ENCODE measurements around the gene SNRPA. TPM values are rescaled to one million over a fixed set of nuclear protein-coding genes. Genes with fewer than 3 reads are reported as not detected.

Gene SNRPA
- total and polyA plus RNA-seq, 2 of the 13 experiments (the other 11 are each of a cell fraction or from before 2014, with no cell fraction given) = 59.6 to 162 TPM

- TF ChIP-seq SOX5 (CRISPR knock-in tag; IDR thresholded peaks at IDR 0.05; ENCODE audit: borderline replicate concordance) (0 out of 2 replicates have a peak, but pooled peaks have one; percentile 14), KDM1A (CRISPR knock-in tag; IDR thresholded peaks at IDR 0.05) (no peak; the same call in 1 of the 2 replicates), TOE1 (CRISPR knock-in tag; IDR thresholded peaks at IDR 0.05) (no peak), NFIB (CRISPR knock-in tag; IDR thresholded peaks at IDR 0.05; ENCODE audit: borderline replicate concordance) (no peak), THAP9 (CRISPR knock-in tag; IDR thresholded peaks at IDR 0.05; ENCODE audit: borderline replicate concordance) (peak; percentile 69; the same call in 1 of the 2 replicates), POLR2G (IDR thresholded peaks at IDR 0.05; ENCODE audit: low read depth, low read length) (peak; percentile 70), SP4 (CRISPR knock-in tag; IDR thresholded peaks at IDR 0.05) (peak; percentile 95), ZNF256 (CRISPR knock-in tag; conservative IDR thresholded peaks at IDR 0.05) (no peak), MAFG (CRISPR knock-in tag; IDR thresholded peaks at IDR 0.05) (no peak), GLMP (CRISPR knock-in tag; IDR thresholded peaks at IDR 0.05; ENCODE audit: borderline replicate concordance) (no peak), PRDM4 (CRISPR knock-in tag; IDR thresholded peaks at IDR 0.05; ENCODE audit: borderline replicate concordance) (no peak), SETDB1 (CRISPR knock-in tag; IDR thresholded peaks at IDR 0.05; ENCODE audit: borderline replicate concordance) (no peak), ARNT (IDR thresholded peaks at IDR 0.05) (no peak), HNRNPL (IDR thresholded peaks at IDR 0.05; ENCODE audit: low read depth, low read length) (0 out of 2 replicates have a peak, but pooled peaks have one; percentile 22), ZNF598 (CRISPR knock-in tag; IDR thresholded peaks at IDR 0.05; ENCODE audit: borderline replicate concordance) (no peak), TAF15 (IDR thresholded peaks at IDR 0.05; ENCODE audit: low read depth, low read length, poor library complexity, severe bottlenecking) (no peak), PCBP1 (IDR thresholded peaks at IDR 0.05; ENCODE audit: borderline replicate concordance, low read depth, low read length) (no peak), SAFB2 (CRISPR knock-in tag; IDR thresholded peaks at IDR 0.05; ENCODE audit: borderline replicate concordance, low read depth) (no peak), MBNL3 (CRISPR knock-in tag; conservative IDR thresholded peaks at IDR 0.05) (no peak), KAT8 (CRISPR knock-in tag; IDR thresholded peaks at IDR 0.05) (peak; percentile 96), CBX5 (CRISPR knock-in tag; IDR thresholded peaks at IDR 0.05; ENCODE audit: borderline replicate concordance) (no peak; the same call in 1 of the 2 replicates), CENPT (CRISPR knock-in tag; IDR thresholded peaks at IDR 0.05; ENCODE audit: low read depth) (no peak), ZNF563 (CRISPR knock-in tag; IDR thresholded peaks at IDR 0.05) (no peak), ZNF883 (CRISPR knock-in tag; IDR thresholded peaks at IDR 0.05; ENCODE audit: not compliant biosample characterization) (no peak)
These were observed 737 bp upstream of the SNRPA start, which contains the start of gene ACTMAP (continued) for GRCh38 chr19:40750058-40750873.

Measured in HepG2 (cell line).